Stomach smooth muscle (tissue), 2 donors: Measurements from ENCODE around the gene SERPINB6.
"Not testable (repeated sequence)": the region's sequence is repeated elsewhere in the genome, so short reads cannot be mapped to it uniquely, and the experiment has no call there.

Experiments
- H3K27ac ChIP-seq: one replicate; pipeline ENCODE4 v1.7.0; 2013; ENCODE audit warnings: mild to moderate bottlenecking, low read length, inconsistent platforms
- H3K27me3 ChIP-seq, 2 donors: one replicate each; pipeline ENCODE4 v1.7.0; 2013; ENCODE audit warnings: low read length in 2 of 2; ENCODE audit not compliant: insufficient read depth in 2 of 2, control insufficient read depth in 1 of 2
- H3K36me3 ChIP-seq, 2 donors: one replicate each; pipeline ENCODE4 v1.7.0; 2013; ENCODE audit warnings: low read length in 2 of 2; ENCODE audit not compliant: control insufficient read depth in 2 of 2, insufficient read depth in 2 of 2
- H3K4me1 ChIP-seq: one replicate; pipeline ENCODE4 v1.7.0; 2013; ENCODE audit warnings: low read length; ENCODE audit not compliant: control insufficient read depth, insufficient read depth
- H3K4me3 ChIP-seq, 2 donors: one replicate each; pipeline ENCODE4 v1.7.0; 2013; ENCODE audit warnings: low read length in 2 of 2
- H3K9ac ChIP-seq, 2 donors: one replicate each; pipeline ENCODE4 v1.7.0; 2013; ENCODE audit warnings: low read length in 2 of 2, mild to moderate bottlenecking in 1 of 2
- H3K9me3 ChIP-seq, 2 donors: one replicate each; pipeline ENCODE4 v1.7.0; 2013; ENCODE audit warnings: low read length in 2 of 2; ENCODE audit not compliant: control insufficient read depth in 2 of 2
- donor health status: healthy.
- donor health status: Pancreatic carcinoma.

SERPINB6 gene

DNA sequence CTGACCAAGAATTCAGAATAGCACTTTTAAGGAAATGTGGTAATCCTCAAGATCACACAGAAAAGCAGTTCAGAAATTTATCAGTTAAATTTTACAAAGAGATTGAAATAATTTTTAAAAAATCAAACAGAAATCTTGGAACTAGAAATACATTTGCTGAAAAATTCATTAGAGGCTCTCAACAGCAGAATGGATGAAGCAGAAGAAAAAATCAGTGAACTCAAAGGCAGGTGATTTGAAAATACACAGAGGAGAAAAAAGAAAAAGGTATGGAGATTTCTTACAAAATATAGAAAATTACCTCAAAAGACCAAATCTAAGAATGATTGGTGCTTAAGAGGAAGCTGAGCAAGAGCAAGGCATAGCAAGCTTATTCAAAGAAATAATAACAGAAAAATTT is 39.8 kb upstream of the SERPINB6 start:
- Histone ChIP-seq H3K9ac (no peak overlapping the region), H3K36me3 (peaks cover 45 to 55% of the 10 kb centered on the region in 2 donors)

DNA sequence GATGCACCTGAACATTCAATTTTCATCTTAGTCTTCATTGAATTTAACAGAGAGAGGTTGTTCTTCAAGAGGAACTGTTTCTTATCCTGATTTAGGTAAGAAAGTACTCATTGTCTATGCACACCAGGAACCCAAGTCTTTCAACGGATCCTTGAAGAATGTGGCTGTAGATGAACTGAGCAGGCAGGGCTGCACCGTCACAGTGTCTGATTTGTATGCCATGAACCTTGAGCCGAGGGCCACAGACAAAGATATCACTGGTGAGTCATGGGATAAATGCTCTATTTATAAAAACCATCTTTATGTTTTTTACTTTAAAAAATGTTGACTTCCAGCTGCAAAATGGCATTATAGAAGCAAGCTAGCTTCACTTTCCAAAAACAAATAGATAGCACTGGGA is 38.6 kb upstream of the SERPINB6 start:
- Histone ChIP-seq H3K4me3 (no peak overlapping the region), H3K27ac (no peak overlapping the region), H3K9me3 (peaks cover 0 to 5% of the 10 kb centered on the region in 2 donors), H3K36me3 (peaks cover 37 to 45% of the 10 kb centered on the region in 2 donors), H3K9ac (no peak overlapping the region), H3K4me1 (no peaks in the 10 kb centered on the region), H3K27me3 (no peaks in the 10 kb centered on the region)

More for the DNA sequence above, 39.8 kb upstream of the SERPINB6 start:
- Histone ChIP-seq H3K4me1 (no peaks in the 10 kb centered on the region), H3K4me3 (no peak overlapping the region), H3K27me3 (no peaks in the 10 kb centered on the region), H3K27ac (no peak overlapping the region), H3K9me3 (peaks cover 0 to 5% of the 10 kb centered on the region in 2 donors)

DNA sequence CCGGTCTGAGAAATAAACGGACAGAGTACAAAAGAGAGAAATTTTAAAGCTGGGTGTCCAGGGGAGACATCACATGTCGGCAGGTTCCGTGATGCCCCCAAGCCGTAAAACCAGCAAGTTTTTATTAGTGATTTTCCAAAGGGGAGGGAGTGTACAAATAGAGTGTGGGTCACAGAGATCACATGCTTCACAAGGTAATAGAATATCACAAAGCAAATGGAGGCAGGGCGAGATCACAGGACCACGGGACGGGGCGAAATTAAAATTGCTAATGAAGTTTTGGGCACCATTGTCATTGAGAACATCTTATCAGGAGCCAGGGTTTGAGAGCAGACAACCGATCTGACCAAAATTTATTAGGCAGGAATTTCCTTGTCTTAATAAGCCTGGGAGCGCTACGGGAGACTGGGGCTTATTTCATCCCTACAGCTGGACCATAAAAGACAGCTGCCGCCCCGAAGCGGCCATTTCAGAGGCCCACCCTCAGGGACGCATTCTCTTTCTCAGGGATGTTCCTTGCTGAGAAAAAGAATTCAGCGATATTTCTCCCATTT is 37.4 kb upstream of the SERPINB6 start:
- H3K27me3 ChIP-seq, H3K27ac ChIP-seq, H3K4me1 ChIP-seq, H3K9ac ChIP-seq, H3K9me3 ChIP-seq, H3K4me3 ChIP-seq: not testable (repeated sequence)
- H3K36me3 ChIP-seq, result peaks cover 36 to 40% of the 10 kb centered on the region in 2 donors

DNA sequence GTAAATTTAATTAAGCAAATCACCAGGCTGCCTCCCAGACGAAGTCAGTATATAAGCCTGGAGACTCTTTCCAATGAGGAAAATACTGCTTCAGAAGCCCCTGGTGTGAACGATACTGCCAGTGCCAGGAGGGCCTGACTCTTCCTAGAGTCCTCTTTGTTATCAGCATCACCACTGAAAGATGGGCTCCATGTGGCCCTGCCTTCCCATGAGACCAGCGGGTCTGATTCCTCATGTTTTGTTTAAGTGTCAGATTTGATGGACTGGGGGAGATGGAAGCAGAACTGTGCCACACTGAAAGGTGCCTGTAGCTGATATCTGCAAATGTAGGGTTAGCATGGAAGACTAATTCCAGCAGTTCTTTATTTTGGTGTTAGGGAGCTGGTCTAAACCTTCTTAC is 36.2 kb upstream of the SERPINB6 start:
- Histone ChIP-seq H3K4me1 (no peaks in the 10 kb centered on the region), H3K9ac (no peak overlapping the region), H3K36me3 (peaks cover 32 to 34% of the 10 kb centered on the region in 2 donors), H3K27me3 (no peaks in the 10 kb centered on the region), H3K27ac (no peak overlapping the region), H3K9me3 (peaks cover 0 to 5% of the 10 kb centered on the region in 2 donors), H3K4me3 (no peak overlapping the region)

DNA sequence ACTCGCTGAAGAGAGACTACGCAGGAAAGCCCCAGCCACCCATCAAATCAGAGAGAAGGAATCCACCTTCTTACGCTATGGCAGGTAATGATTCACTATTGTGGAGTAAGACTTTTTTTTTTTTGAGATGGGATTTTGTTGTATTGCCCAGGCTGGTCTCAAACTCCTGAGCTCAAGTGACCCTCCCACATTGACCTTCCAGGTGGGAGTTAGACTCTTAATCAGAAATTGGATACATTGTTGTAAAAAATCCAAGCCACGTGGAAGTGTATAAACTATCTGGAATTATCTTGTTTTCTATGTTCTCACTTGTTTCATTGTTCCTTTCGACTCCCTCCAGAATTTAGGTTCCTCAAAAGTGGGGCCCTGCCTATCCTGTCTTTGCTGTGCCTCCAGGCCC is 35.1 kb upstream of the SERPINB6 start:
- Histone ChIP-seq H3K4me3 (no peak overlapping the region), H3K9me3 (peaks cover 0 to 1% of the 10 kb centered on the region in 2 donors), H3K27me3 (no peaks in the 10 kb centered on the region), H3K27ac (no peak overlapping the region), H3K36me3 (peaks cover 23 to 25% of the 10 kb centered on the region in 2 donors), H3K4me1 (peaks cover 3% of the 10 kb centered on the region), H3K9ac (no peak overlapping the region)

DNA sequence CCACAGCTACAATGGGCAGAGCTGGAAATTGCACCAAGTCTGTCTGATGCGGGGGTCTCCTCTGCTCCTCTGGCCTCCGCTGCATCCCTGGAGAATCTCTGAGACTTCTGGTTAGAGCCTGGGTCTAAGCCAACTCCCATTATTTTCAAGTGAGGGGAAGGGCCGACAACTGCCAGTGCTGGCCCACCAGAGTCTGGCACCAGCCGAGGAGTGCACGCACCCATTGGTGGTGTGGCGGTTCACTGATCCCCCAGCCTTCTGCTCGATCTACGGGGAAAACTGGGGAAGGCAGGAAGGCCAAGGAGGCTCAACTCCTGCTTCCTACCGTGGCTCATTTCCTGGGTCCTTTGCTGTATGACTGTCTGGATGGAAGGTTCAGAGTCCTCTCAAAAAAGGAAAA is 34.5 kb upstream of the SERPINB6 start:
- Histone ChIP-seq H3K36me3 (peaks cover 17 to 25% of the 10 kb centered on the region in 2 donors), H3K4me3 (no peak overlapping the region), H3K27ac (no peak overlapping the region), H3K9ac (no peak overlapping the region), H3K27me3 (no peaks in the 10 kb centered on the region), H3K9me3 (no peaks in the 10 kb centered on the region), H3K4me1 (peaks cover 3% of the 10 kb centered on the region)

DNA sequence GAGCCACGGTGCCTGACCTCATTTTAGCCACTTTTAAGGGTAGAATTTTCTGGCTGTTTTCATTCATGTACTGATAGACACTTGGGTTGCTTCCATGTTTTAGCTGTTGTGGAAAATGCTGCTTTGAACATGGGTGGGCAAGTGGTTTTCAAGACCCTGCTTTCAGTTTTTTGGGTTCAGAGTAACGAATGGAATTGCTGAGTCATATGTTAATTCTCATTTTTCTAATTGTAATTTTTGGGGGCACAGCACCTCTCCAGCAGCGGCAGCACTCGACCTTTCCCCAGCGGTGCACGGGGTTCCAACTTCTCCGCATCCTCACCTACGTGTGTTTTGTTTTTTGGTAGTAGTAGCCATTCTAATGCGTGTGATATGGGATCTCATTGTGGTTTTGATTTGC is 33.7 kb upstream of the SERPINB6 start:
- H3K9me3 ChIP-seq, result no peaks in the 10 kb centered on the region
- H3K9ac ChIP-seq, result no peak overlapping the region
- H3K27ac ChIP-seq, result no peak overlapping the region
- H3K4me3 ChIP-seq, result no peak overlapping the region
- peaks cover 7% of the 10 kb centered on the region for H3K4me1 ChIP-seq
- H3K36me3 ChIP-seq, result peaks cover 10 to 18% of the 10 kb centered on the region in 2 donors
- H3K27me3 ChIP-seq, result no peaks in the 10 kb centered on the region

DNA sequence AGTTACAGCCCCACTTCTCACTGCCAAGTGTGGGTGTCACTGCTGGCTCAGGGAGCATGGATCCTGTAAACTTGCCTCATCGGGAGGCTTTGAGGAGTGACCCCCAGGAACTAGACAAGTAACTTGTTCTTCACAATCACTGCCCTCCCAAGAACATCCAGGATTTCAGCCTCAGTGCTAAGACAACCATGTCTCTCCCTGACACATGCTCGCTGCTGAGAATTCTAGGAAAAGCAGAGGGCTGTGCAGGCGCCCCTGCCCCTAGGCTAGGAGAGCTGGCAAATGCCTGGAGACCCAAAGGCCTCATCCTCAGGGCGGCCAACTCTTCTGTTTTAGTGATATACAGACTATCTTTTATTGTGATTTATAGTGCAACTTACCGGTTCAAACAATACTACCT is 31.9 kb upstream of the SERPINB6 start:
- H3K9me3 ChIP-seq, H3K27ac ChIP-seq, H3K27me3 ChIP-seq, H3K4me3 ChIP-seq, H3K9ac ChIP-seq: not testable (repeated sequence)
- peaks cover 17% of the 10 kb centered on the region for H3K4me1 ChIP-seq
- peaks cover 10 to 15% of the 10 kb centered on the region in 2 donors for H3K36me3 ChIP-seq

DNA sequence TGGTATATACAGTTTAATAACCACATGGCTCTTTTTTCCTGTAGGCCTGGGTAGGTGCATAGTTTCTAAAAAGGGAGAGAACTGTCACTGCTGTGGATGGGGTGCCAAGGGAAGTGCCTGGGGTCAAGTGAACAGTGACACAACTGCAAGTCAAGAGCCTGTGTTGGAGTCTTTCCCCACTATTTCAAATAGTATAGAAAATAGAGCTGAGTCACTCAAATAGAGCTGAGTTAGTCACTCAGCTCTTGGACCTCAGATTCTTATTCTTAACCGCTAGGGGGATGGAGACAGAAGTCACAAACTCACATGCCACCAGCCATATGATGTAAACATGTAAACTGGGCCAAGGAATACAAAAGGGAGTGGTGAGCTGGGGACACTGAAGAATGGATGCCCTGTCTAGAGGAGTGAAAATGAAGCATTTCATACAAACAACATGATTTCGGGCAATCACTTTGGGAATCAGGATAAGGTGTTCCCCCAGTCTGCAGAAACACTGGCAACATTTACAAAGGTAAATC is 30.5 kb upstream of the SERPINB6 start:
- Histone ChIP-seq H3K27ac (no peak overlapping the region), H3K27me3 (no peaks in the 10 kb centered on the region), H3K9me3 (no peaks in the 10 kb centered on the region), H3K4me3 (no peak overlapping the region), H3K9ac (no peak overlapping the region), H3K4me1 (peaks cover 17% of the 10 kb centered on the region), H3K36me3 (peaks cover 6 to 8% of the 10 kb centered on the region in 2 donors)

DNA sequence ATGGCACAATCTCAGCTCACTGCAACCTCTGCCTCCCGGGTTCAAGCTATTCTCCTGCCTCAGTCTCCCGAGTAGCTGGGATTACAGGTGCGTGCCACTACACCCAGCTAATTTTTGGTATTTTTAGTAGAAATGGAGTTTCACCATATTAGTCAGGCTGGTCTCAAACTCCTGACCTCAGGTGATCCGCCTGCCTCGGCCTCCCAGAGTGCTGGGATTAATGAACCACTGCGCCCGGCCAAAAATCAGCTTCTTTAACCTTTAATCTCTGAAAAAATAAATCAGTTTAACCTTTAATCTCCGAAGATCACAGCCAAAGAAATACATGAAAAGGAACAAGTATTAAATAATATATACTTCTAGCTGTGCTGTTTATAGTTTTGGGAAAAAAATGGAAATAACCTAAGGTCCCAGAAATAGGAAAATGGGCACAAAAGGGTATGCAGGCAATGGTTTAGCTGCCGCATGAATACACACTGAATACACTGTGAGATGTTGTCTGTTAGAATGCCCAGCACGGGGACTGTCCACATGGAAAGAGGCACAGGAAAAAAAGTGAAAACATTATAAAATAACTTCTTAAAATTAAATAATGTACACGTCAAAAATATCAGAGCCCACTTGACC is 29.9 kb upstream of the SERPINB6 start:
- Histone ChIP-seq H3K36me3 (peaks cover 6 to 7% of the 10 kb centered on the region in 2 donors), H3K4me3 (no peak overlapping the region), H3K9me3 (no peaks in the 10 kb centered on the region), H3K27me3 (no peaks in the 10 kb centered on the region), H3K4me1 (peaks cover 17% of the 10 kb centered on the region), H3K27ac (no peak overlapping the region), H3K9ac (no peak overlapping the region)
